ENCODE results near the gene CCNJL.
"Not testable (repeated sequence)": the region's sequence is repeated elsewhere in the genome, so short reads cannot be mapped to it uniquely, and the experiment has no call there.

DNA sequence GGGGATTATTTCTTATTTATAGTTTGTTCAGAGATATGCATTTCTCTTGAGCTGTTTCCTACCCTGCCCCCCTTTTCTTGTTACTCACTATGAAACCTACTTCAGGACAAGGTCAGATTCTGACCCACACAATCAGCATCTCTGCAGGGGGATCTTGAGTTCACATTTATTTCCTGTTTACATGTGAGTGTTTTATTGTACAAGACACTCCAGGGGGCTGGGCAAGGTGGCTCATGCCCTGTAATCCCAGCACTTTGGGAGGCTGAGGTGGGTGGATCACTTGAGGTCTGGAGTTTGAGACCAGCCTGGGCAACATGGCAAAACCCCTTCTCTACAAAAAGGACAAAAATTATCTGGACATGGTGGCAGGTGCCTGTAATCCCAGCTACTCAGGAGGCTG, 28.1 kb upstream of the CCNJL start:
- TF ChIP-seq POLR2A (IDR thresholded peaks at IDR 0.05; ENCODE audit: low read length); GATA1 (IDR thresholded peaks at IDR 0.05; ENCODE audit: low read depth, low read length): not testable (repeated sequence)

All from erythroblast (primary cell).